NCI-H1105 treated with DMSO at 0.1 percent for 48 hours (cell line): ENCODE measurements around the gene MEPCE.

Experiments
- DNase-seq: peaks from one replicate; lab custom pipeline; 2025; lab: John Stamatoyannopoulos, UW

Gene MEPCE

DNA sequence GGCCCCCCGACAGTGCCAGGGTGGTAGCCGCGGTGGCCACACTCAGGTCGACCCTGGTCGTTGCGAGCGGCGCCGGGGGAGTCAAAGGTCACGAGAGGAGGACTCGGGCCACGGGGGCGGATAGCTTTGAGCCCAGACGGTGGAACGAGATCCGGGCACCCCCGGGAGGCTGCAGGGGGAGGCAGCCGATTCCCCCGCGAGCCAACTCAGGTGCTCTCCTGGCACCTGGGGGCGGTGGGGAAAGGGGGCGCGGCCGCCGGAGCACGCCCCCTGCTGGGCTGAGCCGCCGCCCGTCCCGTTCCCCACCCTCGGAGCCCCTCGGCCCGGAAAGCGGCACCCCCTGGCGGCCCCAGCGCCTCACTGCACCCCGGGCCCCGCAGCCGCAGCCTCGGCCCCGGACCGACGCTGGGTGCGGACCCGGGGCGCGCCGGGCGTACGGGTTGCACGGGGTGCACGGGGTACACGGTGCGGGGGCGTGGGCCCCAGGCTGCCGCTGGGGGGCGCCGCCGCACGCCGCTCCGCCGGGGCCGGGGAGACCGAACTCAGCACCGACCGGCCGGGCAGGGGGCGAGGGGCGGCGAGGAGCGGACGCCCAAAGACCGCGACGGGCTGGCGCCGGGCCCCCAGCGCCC, 53.6 kb downstream of the MEPCE start:
- DNase-seq, result peak; percentile 40
